GM20431 (cell line): ENCODE measurements around the gene TBX4.

Experiments used
- in situ Hi-C: fragments of 300-500 bp; cut with MseI, MboI; formaldehyde crosslinking; loops from one replicate; pipeline ENCODE4 v1.15.0; 2020; ENCODE audit warnings: low sequenced_read_pairs; ENCODE audit not compliant: unreplicated experiment

Gene TBX4

GRCh38 chr17:61478026-61478789, 26.0 kb downstream of the TBX4 start:
- in situ Hi-C loops, result no loop called here

- in situ Hi-C loops, result no loop called here
Measured at GRCh38 chr17:61478790-61479492, 26.7 kb downstream of the TBX4 start.

GRCh38 chr17:61479493-61480413, 27.5 kb downstream of the TBX4 start:
- in situ Hi-C loops, result no loop called here

DNA sequence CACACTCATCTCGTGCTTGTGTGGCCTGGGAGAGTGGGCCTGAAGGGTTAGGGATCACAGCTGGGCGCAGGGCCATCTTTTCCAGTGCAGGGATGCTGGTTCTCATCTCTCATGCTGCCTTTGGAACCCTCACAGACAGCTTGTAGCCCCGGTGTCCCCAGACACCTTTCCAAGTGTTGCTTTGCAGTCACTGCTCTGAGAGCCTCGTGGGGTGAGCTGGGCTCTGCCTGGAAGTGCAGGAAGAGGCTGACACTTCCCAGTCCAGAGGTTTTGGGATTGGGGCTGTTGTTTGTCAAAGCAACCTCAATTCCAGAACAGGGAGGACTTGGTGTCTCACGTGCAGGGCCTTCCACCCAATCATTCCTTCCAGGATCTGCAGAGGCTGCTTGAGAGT, 28.2 kb downstream of the TBX4 start:
- in situ Hi-C loops, result no loop called here

- in situ Hi-C loops, result no loop called here
Measured at GRCh38 chr17:61481421-61481820, 29.2 kb downstream of the TBX4 start.

- in situ Hi-C loops, result no loop called here
Measured at GRCh38 chr17:61482467-61482866, 30.2 kb downstream of the TBX4 start.

GRCh38 chr17:61483778-61484116, 31.5 kb downstream of the TBX4 start:
- in situ Hi-C loops, result no loop called here

- in situ Hi-C loops, result no loop called here
Measured at GRCh38 chr17:61484174-61484573, 32.0 kb downstream of the TBX4 start.

DNA sequence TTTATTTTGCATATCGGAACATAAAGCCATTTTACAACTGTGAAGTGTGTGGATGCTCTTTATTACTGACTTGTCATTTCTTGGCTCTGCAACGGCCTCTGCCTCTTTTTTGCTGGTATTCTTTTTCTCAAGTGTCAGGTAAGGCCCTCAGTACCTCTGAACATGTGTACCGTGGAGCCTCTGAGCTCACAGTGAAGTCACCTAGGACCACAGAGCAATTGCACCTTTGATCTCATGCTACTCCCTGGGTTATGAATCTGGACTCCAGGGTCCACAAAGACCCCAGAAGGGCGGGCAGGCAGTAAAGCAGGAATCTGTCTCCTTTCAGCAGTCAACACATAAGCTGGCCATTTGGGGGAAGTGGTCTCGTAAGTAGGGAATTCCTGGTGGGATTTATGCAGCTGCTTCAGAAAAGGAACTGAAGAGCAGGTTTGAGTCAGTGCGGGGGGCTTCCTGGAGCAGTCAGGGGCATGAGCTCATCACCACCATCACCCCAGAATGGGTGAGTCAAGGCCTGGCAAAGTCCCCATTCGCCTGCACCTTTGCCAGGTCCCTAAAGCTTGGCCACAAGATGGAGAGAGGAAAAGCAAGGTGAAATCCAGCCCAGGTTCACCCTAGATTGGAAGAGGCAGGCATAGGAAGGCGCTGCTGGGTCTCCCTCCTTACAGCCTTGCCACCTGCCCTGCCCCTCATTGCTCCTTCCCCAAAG, 33.0 kb downstream of the TBX4 start:
- in situ Hi-C loops, result no loop called here

GRCh38 chr17:61486135-61487120, 34.2 kb downstream of the TBX4 start:
- in situ Hi-C loops, result no loop called here

DNA sequence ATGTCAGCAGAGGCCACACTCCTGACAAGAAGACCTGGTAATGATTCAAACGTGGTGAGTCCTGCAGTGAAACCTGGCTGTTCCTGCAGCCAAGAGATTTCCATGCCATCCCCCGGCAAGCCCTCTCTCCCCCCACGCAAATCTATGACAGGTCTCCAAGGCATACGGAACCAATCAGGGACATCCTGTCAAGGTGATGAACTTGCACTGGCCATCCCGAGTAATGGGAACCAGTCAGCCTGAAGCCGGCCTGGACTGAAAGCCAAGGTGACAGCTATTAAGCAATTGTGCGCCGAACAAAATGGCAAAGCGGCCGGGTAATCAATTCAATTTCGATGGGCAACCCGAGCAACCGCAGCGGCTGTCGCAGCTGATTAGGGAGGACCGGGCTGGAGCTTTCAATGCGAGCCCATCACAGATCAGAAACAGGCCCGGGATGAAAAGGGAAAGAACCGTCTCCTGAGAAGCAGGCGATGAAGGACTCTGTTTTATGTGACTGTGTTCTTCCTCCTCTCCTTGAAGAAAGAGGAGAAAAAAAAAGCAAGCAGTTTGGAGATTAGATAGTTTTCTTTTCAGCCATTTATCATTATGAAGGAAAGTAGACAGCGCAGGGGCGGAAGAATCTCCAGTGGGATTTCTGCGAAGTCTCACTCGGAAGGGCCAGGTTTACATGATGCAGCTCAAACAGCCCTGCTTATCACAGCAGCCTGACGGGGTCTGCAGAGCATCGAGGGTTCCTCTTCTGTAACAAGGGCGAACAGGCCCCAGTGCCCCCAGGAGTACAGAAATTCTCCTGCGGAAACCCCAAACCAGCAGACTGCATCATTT, 35.2 kb downstream of the TBX4 start:
- in situ Hi-C loops, result no loop called here

DNA sequence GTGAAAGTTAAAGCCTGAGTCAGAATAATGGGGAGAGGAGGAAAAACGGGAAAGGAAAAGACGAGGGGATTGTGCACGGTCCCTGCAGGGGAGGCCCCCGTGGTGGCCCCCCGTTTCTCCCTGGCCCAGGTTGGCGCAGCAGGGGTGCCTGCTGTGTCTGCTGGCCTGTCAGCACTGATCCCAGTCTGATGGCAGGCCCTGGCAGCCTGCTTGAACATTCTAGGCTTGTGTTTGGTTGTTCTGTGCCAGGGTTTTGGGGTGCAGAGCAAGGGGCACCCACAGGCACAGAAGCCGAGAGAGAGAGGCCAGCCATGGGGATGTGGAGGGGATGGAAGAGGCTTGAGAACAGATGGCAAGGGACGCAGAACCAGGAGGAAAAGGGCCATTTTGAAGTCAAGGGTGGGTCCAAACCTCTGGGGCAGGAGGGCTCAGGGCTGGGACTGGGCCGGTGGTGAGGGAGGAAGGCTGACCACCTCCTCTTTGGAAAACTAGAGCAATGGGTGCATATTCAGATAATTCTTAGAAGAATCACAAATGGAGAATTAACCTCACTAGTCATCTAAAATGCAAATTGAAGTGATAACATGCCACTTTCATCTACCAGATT, 35.9 kb downstream of the TBX4 start:
- in situ Hi-C loops, result no loop called here

DNA sequence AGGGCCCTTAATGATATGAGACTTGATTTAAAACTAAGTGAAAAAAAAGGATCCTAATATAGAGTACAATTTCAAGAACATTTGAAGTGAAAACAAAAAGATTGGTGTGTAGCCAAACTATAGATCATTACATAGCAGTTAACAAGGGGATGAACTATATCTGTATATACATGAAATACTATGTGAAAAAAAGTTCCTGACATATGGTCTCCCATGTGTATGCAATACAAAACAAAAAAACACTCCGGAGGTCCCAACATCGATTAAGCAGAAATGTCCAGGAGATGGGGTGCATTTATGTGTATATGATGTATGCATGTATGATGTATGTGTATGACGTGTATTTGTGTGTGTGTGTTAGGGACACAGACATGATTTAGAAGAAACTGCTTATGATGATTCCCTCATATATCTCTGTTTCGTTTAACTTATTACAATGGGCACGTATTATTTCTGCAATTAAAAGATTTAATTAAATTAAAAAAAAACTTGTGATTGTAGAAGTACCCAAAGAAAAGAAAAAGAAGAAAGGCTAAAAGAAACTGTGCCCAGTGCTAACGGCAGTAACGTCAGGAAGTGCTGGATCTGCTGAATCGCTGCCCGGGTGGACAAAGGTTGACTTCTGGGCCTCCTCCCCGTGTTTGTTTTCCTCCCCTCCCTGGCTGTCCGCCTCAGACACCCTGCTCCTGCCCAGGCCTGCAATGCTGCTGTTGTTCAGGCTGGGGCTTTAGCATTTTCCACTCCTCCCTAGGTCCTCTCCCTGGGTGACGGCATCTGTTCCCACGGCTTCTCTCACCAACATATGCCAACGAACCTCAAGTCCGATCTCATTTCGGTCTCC, 36.9 kb downstream of the TBX4 start:
- in situ Hi-C loops, result no loop called here

- in situ Hi-C loops, result no loop called here
Measured at GRCh38 chr17:61489719-61490490, 37.7 kb downstream of the TBX4 start.

DNA sequence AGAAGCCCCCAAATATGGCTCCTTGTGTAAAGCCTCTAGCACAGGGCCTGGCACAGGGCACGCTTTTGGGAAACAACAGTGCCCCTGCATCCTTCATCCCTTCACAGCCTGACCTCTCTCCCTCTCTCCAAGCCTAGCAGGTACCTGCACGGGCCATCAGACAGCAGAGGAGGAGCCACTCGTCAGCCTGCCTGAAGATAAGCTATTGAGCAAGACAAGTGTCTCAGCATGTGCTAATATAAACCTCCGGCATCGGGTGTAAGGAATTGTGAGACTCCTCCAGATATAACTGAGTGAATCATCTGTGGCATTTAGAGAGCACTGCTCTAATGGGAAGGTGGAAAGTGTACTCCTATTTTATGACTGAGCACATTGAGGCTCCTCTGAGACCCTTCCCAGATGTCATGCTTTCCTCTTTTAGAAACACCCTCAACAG, 38.3 kb downstream of the TBX4 start:
- in situ Hi-C loops, result no loop called here

- in situ Hi-C loops, result no loop called here
Measured at GRCh38 chr17:61491981-61492380, 39.8 kb downstream of the TBX4 start.
